ENCODE measurements around the gene SEC11C. TPM values are rescaled to one million over a fixed set of nuclear protein-coding genes. Genes with fewer than 3 reads are reported as not detected.

Gene SEC11C
- total RNA-seq, 1 experiment from 2014 or later = 62.7 TPM

- in situ Hi-C loops (cut with HindIII; ENCODE audit: low sequenced_read_pairs) = no loop called here
- no peak for DNase-seq (ENCODE audit: low spot score)
Measured at GRCh38 chr18:59198215-59198614, 58.5 kb downstream of the SEC11C start.

GRCh38 chr18:59200787-59201186 is 61.1 kb downstream of the SEC11C start:
- no peak for DNase-seq (ENCODE audit: low spot score)
- in situ Hi-C loops (cut with HindIII; ENCODE audit: low sequenced_read_pairs) = no loop called here

GRCh38 chr18:59202258-59202820 is 62.7 kb downstream of the SEC11C start:
- in situ Hi-C loops (cut with HindIII; ENCODE audit: low sequenced_read_pairs) = no loop called here
- no peak for DNase-seq (ENCODE audit: low spot score)

GRCh38 chr18:59207506-59207905 is 67.8 kb downstream of the SEC11C start:
- DNase-seq (ENCODE audit: low spot score) = no peak
- in situ Hi-C loops (cut with HindIII; ENCODE audit: low sequenced_read_pairs) = no loop called here

Other genes with a start within 250 kb of the SEC11C start
- not detected in 2 replicates for gene GRP, start 80.3 kb downstream of the SEC11C start, total RNA-seq (2014; rRNA removed; shearing (Covaris generic))
- gene RAX, start 133.6 kb downstream of the SEC11C start, total RNA-seq (2014; rRNA removed; shearing (Covaris generic)) = not detected in 2 replicates
- gene CPLX4, start 178.8 kb downstream of the SEC11C start, total RNA-seq (2014; rRNA removed; shearing (Covaris generic)) = not detected in 2 replicates
- 53.2 and 72.4 TPM in 2 replicates for gene LMAN1, start 219.4 kb downstream of the SEC11C start, total RNA-seq (2014; rRNA removed; shearing (Covaris generic))

All from G401 (cell line).